ENCODE results near the gene STPG4. TPM values are rescaled to one million over a fixed set of nuclear protein-coding genes. Genes with fewer than 3 reads are reported as not detected.

The STPG4 gene
- total RNA-seq, 2 donors from 2014 or later: 0.15 to 0.42 TPM

GRCh38 chr2:47159627-47160026, 4.5 kb upstream of the STPG4 start:
- DNase-seq: no peak
- Mint-ChIP-seq H3K4me1 (peaks cover 27% of the 10 kb centered on the region), H3K27me3 (ENCODE audit: insufficient read depth) (no peaks in the 10 kb centered on the region), H3K4me3 (no peak overlapping the region), H3K9me3 (no peaks in the 10 kb centered on the region), H3K36me3 (ENCODE audit: low read depth) (peaks cover 58% of the 10 kb centered on the region), H3K27ac (no peak overlapping the region)
- Histone ChIP-seq H3K36me3 (ENCODE audit: control insufficient read depth, insufficient read depth, low read length) (peaks cover 58% of the 10 kb centered on the region), H3K4me1 (ENCODE audit: control insufficient read depth, insufficient read depth, low read length) (peaks cover 7% of the 10 kb centered on the region), H3K4me3 (ENCODE audit: low read length) (no peak overlapping the region), H3K9ac (ENCODE audit: extremely low read depth, low read length, poor library complexity, severe bottlenecking) (no peak overlapping the region), H3K27ac (ENCODE audit: low read depth, low read length) (no peak overlapping the region), H3K9me3 (ENCODE audit: control insufficient read depth, low read length) (no peaks in the 10 kb centered on the region), H3K27me3 (ENCODE audit: control insufficient read depth, insufficient read depth, low read length, poor library complexity, severe bottlenecking) (no peaks in the 10 kb centered on the region)
- WGBS, 2 experiments (ENCODE audit: insufficient coverage in 1 of 2, insufficient read length in 1 of 2): 88 to 94% methylated on average over 3 of the region's 3 CpGs
- TF ChIP-seq CTCF (conservative IDR thresholded peaks at IDR 0.05): no peak

- WGBS, 2 experiments (ENCODE audit: insufficient coverage in 1 of 2, insufficient read length in 1 of 2): 89 to 100% methylated on average over 1 to 2 of the region's 2 CpGs
- H3K4me3 ChIP-seq (ENCODE audit: low read length): no peak overlapping the region
Observed at GRCh38 chr2:47158576-47158975, 3.5 kb upstream of the STPG4 start.

GRCh38 chr2:47152803-47153202, 2.3 kb downstream of the STPG4 start:
- DNase-seq: no peak
- Histone ChIP-seq H3K4me3 (ENCODE audit: low read length) (no peak overlapping the region), H3K9ac (ENCODE audit: extremely low read depth, low read length, poor library complexity, severe bottlenecking) (no peak overlapping the region), H3K36me3 (ENCODE audit: control insufficient read depth, insufficient read depth, low read length) (peaks cover 53% of the 10 kb centered on the region), H3K27me3 (ENCODE audit: control insufficient read depth, insufficient read depth, low read length, poor library complexity, severe bottlenecking) (no peaks in the 10 kb centered on the region), H3K9me3 (ENCODE audit: control insufficient read depth, low read length) (no peaks in the 10 kb centered on the region), H3K4me1 (ENCODE audit: control insufficient read depth, insufficient read depth, low read length) (no peaks in the 10 kb centered on the region), H3K27ac (ENCODE audit: low read depth, low read length) (no peak overlapping the region)
- H3K27me3 Mint-ChIP-seq (ENCODE audit: insufficient read depth): no peaks in the 10 kb centered on the region
- no peaks in the 10 kb centered on the region for H3K4me1 Mint-ChIP-seq
- H3K9me3 Mint-ChIP-seq: no peaks in the 10 kb centered on the region
- TF ChIP-seq CTCF (conservative IDR thresholded peaks at IDR 0.05): no peak
- H3K4me3 Mint-ChIP-seq: no peak overlapping the region
- H3K36me3 Mint-ChIP-seq (ENCODE audit: low read depth): peaks cover 28% of the 10 kb centered on the region
- no peak overlapping the region for H3K27ac Mint-ChIP-seq

More at GRCh38 chr2:47158576-47158975, 3.5 kb upstream of the STPG4 start:
- no peak for TF ChIP-seq CTCF (conservative IDR thresholded peaks at IDR 0.05)
- no peaks in the 10 kb centered on the region for H3K9me3 Mint-ChIP-seq
- DNase-seq: no peak
- Histone ChIP-seq H3K27me3 (ENCODE audit: control insufficient read depth, insufficient read depth, low read length, poor library complexity, severe bottlenecking) (no peaks in the 10 kb centered on the region), H3K4me1 (ENCODE audit: control insufficient read depth, insufficient read depth, low read length) (peaks cover 4% of the 10 kb centered on the region), H3K9ac (ENCODE audit: extremely low read depth, low read length, poor library complexity, severe bottlenecking) (no peak overlapping the region), H3K36me3 (ENCODE audit: control insufficient read depth, insufficient read depth, low read length) (peaks cover 65% of the 10 kb centered on the region), H3K27ac (ENCODE audit: low read depth, low read length) (no peak overlapping the region), H3K9me3 (ENCODE audit: control insufficient read depth, low read length) (no peaks in the 10 kb centered on the region)
- no peaks in the 10 kb centered on the region for H3K27me3 Mint-ChIP-seq (ENCODE audit: insufficient read depth)
- peaks cover 58% of the 10 kb centered on the region for H3K36me3 Mint-ChIP-seq (ENCODE audit: low read depth)
- H3K4me1 Mint-ChIP-seq: peaks cover 24% of the 10 kb centered on the region
- no peak overlapping the region for H3K4me3 Mint-ChIP-seq
- no peak overlapping the region for H3K27ac Mint-ChIP-seq
